C4-2B (cell line): ENCODE data around the gene LHCGR.

Experiments
- H3K27ac ChIP-seq: fragments of 450-650 bp; 2 replicates; pipeline ENCODE4 v1.5.1; 2017
- ZFX ChIP-seq: fragments of 450-650 bp; IDR thresholded peaks from 2 replicates; pipeline ENCODE4 v1.6.1; 2017
- TF ChIP-seq, protein P1 (sequence below): fragments of 450-650 bp; conservative IDR thresholded peaks from 2 replicates; pipeline ENCODE4 v1.5.1; 2017; ENCODE audit warnings: mild to moderate bottlenecking

The LHCGR gene

DNA sequence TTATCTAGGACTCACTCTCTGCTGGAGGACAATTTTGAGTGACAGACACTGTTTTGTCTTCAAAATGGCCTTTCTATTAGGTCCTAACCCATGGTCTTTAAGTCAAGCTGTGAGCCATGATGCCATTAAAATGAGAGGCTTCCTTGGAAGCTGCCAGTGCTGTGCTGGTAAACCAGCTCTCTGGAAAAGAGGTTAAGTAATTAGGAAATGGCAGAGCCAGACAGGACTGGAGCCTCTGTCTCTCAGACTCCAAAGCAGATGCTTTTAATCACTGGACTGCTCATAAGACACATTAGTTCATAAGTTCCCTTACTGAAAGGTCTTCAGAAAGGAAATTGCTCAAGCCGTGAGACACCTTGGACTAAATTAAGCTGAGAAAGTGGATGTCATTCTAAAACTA lies 25.8 kb upstream of the LHCGR start:
- TF ChIP-seq, protein P1, sequence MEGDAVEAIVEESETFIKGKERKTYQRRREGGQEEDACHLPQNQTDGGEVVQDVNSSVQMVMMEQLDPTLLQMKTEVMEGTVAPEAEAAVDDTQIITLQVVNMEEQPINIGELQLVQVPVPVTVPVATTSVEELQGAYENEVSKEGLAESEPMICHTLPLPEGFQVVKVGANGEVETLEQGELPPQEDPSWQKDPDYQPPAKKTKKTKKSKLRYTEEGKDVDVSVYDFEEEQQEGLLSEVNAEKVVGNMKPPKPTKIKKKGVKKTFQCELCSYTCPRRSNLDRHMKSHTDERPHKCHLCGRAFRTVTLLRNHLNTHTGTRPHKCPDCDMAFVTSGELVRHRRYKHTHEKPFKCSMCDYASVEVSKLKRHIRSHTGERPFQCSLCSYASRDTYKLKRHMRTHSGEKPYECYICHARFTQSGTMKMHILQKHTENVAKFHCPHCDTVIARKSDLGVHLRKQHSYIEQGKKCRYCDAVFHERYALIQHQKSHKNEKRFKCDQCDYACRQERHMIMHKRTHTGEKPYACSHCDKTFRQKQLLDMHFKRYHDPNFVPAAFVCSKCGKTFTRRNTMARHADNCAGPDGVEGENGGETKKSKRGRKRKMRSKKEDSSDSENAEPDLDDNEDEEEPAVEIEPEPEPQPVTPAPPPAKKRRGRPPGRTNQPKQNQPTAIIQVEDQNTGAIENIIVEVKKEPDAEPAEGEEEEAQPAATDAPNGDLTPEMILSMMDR: no peak
- TF ChIP-seq ZFX: no peak

DNA sequence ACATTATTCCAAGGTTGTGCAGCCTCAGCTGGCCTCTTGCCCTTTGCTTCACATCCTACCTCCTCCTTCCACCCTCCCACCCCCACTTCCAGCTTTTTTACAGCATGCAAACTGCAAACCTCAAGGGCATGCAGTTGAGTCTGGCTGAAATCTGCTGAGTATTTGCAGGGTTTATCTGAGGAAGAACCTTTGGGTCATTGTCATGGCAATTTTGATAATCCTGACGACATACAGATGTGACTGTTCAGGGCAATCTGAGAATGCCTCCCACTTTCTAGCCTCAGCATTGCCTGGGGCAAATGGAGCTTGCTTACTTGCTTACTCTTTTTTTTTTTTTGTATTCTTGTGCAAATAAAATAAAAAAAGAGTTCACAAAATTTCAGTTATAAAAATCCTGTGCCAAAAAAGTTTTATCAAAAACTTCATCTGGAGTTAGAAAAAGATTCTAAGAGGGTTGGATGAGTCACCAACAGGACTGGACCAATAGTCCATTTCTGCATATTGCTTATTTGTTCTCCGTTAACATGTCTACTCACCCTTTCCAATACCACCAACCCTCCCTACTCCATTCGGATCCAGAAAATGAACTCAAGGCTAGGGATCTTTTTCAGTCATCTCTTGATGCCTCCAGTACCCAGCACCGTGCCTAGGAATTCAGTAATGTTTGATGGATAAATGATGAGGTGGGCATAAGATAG lies 23.6 kb upstream of the LHCGR start:
- H3K27ac ChIP-seq: no peak overlapping the region
- TF ChIP-seq, protein P1: no peak
- TF ChIP-seq ZFX: no peak

More for the DNA sequence above, 25.8 kb upstream of the LHCGR start:
- no peak overlapping the region for H3K27ac ChIP-seq

DNA sequence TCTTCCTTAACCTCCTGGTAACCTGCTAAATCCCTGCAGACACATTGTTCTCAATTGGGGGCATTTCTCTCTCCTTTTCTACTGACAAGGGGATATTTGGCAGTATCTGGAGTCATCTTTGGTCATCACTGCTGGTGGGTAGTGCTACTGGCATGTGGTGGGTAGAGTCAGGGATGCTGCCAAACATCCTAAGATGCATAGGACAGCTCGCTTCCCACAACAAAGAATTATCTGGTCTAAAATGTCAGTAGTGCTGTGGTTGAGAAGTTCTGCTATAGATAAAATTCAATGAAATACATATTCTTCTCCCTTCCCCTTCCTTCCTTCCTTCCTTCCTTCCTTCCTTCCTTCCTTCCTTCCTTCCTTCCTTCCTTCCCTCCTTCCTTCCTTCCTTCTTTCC lies 18.7 kb upstream of the LHCGR start:
- no peak for TF ChIP-seq ZFX
- TF ChIP-seq, protein P1: no peak
- H3K27ac ChIP-seq: no peak overlapping the region

DNA sequence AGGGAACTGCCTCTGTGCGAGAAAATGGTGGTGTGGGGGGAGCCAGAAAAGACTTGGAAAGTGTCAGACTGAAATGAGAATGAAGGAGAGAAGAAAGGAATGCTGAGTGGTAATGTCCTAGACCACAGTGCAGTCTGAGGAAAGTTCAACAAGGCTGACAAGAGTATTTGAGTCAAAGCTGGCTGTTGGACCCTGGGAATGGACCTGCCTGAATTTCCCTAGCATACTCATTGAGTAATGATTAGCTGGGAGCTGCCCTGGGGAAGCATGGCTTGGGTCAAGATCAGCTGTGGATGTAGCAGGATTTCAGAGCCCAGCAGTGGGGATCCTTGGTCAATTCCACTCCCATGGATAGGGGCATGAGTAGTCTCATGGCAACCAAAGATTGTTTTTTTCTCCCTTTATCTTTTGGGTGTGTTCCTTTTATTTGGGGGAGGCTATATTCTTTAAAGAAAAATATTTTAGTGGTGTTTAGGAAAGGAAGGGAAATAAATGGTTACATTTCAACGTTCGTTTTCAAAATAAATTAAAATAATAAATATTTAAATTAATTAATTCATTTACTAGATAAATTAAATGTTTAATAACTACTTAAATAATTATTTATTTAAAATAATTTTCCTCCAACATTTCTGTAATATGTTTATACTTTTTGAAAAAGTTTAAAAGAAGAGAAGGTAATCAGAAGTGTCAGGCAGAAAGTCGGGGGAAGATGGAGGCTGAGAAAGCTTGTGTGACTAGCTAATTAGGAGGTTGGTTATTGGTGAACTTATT lies 15.9 kb upstream of the LHCGR start:
- no peak overlapping the region for H3K27ac ChIP-seq
- TF ChIP-seq, protein P1: no peak
- TF ChIP-seq ZFX: no peak

DNA sequence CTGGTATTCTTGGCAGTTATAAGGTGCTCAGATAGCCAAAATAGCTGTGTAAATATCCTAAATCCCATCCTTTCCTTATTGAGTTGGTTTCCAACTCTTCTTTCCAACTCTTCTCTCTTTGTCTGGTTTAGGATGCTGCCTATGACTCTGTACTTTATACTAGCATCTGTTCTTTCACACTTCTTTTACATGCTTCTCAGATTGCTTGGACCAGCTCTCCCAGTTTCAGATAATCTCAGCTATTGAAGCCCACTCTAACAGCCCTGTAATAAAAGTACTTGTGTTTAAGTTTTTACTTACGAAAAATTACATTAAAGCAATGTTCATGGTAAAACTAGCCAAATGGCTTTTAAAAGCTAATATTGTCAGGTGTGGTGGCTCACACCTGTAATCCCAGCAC lies 14.7 kb upstream of the LHCGR start:
- TF ChIP-seq, protein P1: no peak
- TF ChIP-seq ZFX: no peak
- H3K27ac ChIP-seq: no peak overlapping the region

DNA sequence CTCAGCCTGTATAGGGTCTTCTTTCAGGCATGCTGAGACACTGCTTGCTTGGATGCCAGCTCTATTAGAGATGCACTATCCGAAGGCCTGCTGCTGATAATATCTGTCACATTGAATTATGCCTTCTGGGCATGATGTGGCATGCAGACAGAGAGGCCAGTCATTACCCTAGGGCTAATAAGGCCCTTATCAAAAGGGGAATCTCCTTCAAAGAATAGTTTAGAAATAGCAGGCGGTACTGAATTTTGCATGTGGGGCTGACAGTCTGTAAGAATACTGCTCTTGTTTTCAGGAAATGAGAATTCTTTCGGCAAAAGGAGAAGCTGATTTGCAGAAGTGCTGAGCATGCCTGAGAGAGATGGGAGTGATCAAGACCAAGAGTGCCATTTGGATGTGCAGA lies 13.1 kb upstream of the LHCGR start:
- no peak overlapping the region for H3K27ac ChIP-seq
- TF ChIP-seq, protein P1: no peak
- no peak for TF ChIP-seq ZFX

DNA sequence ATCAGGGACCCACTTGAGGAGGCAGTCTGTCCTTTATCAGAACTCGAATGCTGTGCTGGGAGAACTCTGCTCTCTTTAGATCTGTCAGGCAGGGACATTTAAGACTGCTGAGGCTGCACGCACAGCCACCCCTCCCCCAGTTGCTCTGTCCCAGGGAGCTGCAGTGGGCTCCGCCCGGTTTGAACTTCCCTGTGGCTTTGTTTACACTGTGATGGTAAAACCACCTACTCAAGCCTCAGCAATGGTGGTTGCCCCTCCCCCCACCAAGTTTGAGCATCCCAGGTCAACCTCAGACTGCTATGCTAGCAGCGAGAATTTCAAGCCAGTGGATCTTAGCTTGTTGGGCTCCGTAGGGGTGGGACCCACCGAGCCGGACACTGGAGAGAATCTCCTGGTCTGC lies 11.8 kb upstream of the LHCGR start:
- H3K27ac ChIP-seq: no peak overlapping the region
- no peak for TF ChIP-seq ZFX
- TF ChIP-seq, protein P1: no peak
